Hepatocyte (in vitro differentiated cells): ENCODE results near the gene PUS10. TPM values are rescaled to one million over a fixed set of nuclear protein-coding genes. Genes with fewer than 3 reads are reported as not detected.

Source experiments
- DNase-seq: peaks from one replicate; pipeline ENCODE4 v3.0.0-alpha.2; 2016; ENCODE audit warnings: low spot score
- H2AFZ ChIP-seq: fragments of 200-600 bp; sonication (generic); 2 replicates; pipeline ENCODE4 v1.6.0; 2016; ENCODE audit warnings: antibody characterized with exemption, mild to moderate bottlenecking
- H3K27ac ChIP-seq: fragments of 200-600 bp; sonication (generic); 2 replicates; pipeline ENCODE4 v1.5.1; 2016; ENCODE audit warnings: mild to moderate bottlenecking
- H3K27me3 ChIP-seq: fragments of 200-600 bp; sonication (generic); 2 replicates; pipeline ENCODE4 v1.6.1; 2016
- H3K36me3 ChIP-seq: fragments of 200-600 bp; sonication (generic); replicated peaks from 2 replicates; pipeline ENCODE4 v1.5.1; 2016; ENCODE audit warnings: low read depth; ENCODE audit not compliant: insufficient read depth
- H3K4me1 ChIP-seq: fragments of 200-600 bp; sonication (generic); 2 replicates; pipeline ENCODE4 v1.5.1; 2016; ENCODE audit warnings: mild to moderate bottlenecking, moderate library complexity; ENCODE audit not compliant: insufficient read depth
- H3K4me2 ChIP-seq: fragments of 200-600 bp; sonication (generic); 2 replicates; pipeline ENCODE4 v1.6.0; 2016
- H3K4me3 ChIP-seq: fragments of 200-600 bp; sonication (generic); 2 replicates; pipeline ENCODE4 v1.5.1; 2016; ENCODE audit warnings: mild to moderate bottlenecking
- H3K79me2 ChIP-seq: fragments of 200-600 bp; sonication (generic); 2 replicates; pipeline ENCODE4 v1.6.0; 2017; ENCODE audit warnings: mild to moderate bottlenecking
- H3K9me2 ChIP-seq: fragments of 200-600 bp; sonication (generic); replicated peaks from 2 replicates; pipeline ENCODE4 v1.6.0; 2017; ENCODE audit warnings: mild to moderate bottlenecking; ENCODE audit not compliant: insufficient read depth
- H3K9me3 ChIP-seq: fragments of 200-600 bp; sonication (generic); 2 replicates; pipeline ENCODE4 v1.5.1; 2016; ENCODE audit warnings: low read depth, mild to moderate bottlenecking
- H4K20me1 ChIP-seq: fragments of 200-600 bp; sonication (generic); 2 replicates; pipeline ENCODE4 v1.6.0; 2016; ENCODE audit warnings: mild to moderate bottlenecking; ENCODE audit not compliant: insufficient read depth, poor library complexity, severe bottlenecking
- CTCF ChIP-seq: fragments of 200-600 bp; sonication (generic); IDR thresholded peaks from 2 replicates; pipeline ENCODE4 v1.5.1; 2016; ENCODE audit warnings: antibody characterized with exemption, mild to moderate bottlenecking; ENCODE audit not compliant: poor library complexity
- EZH2 ChIP-seq: fragments of 200-600 bp; sonication (generic); IDR thresholded peaks from 2 replicates; pipeline ENCODE4 v1.6.1; 2016; ENCODE audit warnings: antibody characterized with exemption, mild to moderate bottlenecking, borderline replicate concordance
- EZH2phosphoT487 ChIP-seq: fragments of 200-600 bp; sonication (generic); IDR thresholded peaks from one replicate; pipeline ENCODE4 v1.6.1; 2018; ENCODE audit warnings: antibody characterized with exemption, mild to moderate bottlenecking, low read depth, moderate library complexity; ENCODE audit not compliant: unreplicated experiment, severe bottlenecking
- WGBS: methylation state at CpG from one replicate; pipeline ENCODE4 v1.1.6; 2016; ENCODE audit warnings: low lambda C conversion rate; ENCODE audit errors: missing lambda C conversion rate; 5-methylcytosine and 5-hydroxymethylcytosine counted together
- polyA plus RNA-seq: library from polyadenylated mRNA; unstranded; fragments of >200 nt; fragmentation: Nextera tagmentation; extraction: Ambion mirVana; gene quantifications from 2 replicates; pipeline ENCODE4 v1.2.1, GENCODE V29; 2016
- total RNA-seq: library from RNA; depleted of rRNA; stranded (reverse); fragments of >200 nt; gene quantifications from 2 replicates; pipeline ENCODE4 v1.2.3, GENCODE V29; 2014

PUS10 gene
- total and polyA plus RNA-seq, 2 experiments from 2014 or later: 4.5 to 15.3 TPM

GRCh38 chr2:60961457-60961856, 56.6 kb downstream of the PUS10 start:
- Histone ChIP-seq H3K27ac (no peak overlapping the region), H3K4me3 (no peak overlapping the region), H2AFZ (no peak overlapping the region), H3K79me2 (no peaks in the 10 kb centered on the region), H3K9me3 (no peaks in the 10 kb centered on the region), H3K4me2 (no peak overlapping the region), H3K27me3 (no peaks in the 10 kb centered on the region), H3K36me3 (no peaks in the 10 kb centered on the region), H4K20me1 (no peaks in the 10 kb centered on the region), H3K9me2 (no peaks in the 10 kb centered on the region), H3K4me1 (no peaks in the 10 kb centered on the region)
- 79% methylated on average over 4 of the region's 4 CpGs for WGBS
- DNase-seq: peak; percentile 7
- TF ChIP-seq EZH2phosphoT487: no peak

- H2AFZ ChIP-seq: no peak overlapping the region
- H3K4me3 ChIP-seq: no peak overlapping the region
- no peaks in the 10 kb centered on the region for H3K36me3 ChIP-seq
- H3K9me3 ChIP-seq: no peaks in the 10 kb centered on the region
- 88% methylated on average over 1 of the region's 1 CpG for WGBS
- H3K27ac ChIP-seq: no peak overlapping the region
- H3K27me3 ChIP-seq: no peaks in the 10 kb centered on the region
- no peaks in the 10 kb centered on the region for H3K79me2 ChIP-seq
- H4K20me1 ChIP-seq: no peaks in the 10 kb centered on the region
- H3K9me2 ChIP-seq: no peaks in the 10 kb centered on the region
- no peak overlapping the region for H3K4me2 ChIP-seq
- TF ChIP-seq EZH2: no peak
- TF ChIP-seq CTCF: no peak
- no peak for TF ChIP-seq EZH2phosphoT487
- no peaks in the 10 kb centered on the region for H3K4me1 ChIP-seq
- DNase-seq: no peak
Measured at GRCh38 chr2:60960706-60961105, 57.3 kb downstream of the PUS10 start.

- H3K27ac ChIP-seq: peak overlapping the region; percentile 64
- WGBS: 96% methylated on average over 7 of the region's 7 CpGs
- no peaks in the 10 kb centered on the region for H3K79me2 ChIP-seq
Measured at GRCh38 chr2:60959501-60959900, 58.6 kb downstream of the PUS10 start.

GRCh38 chr2:60958800-60959199, 59.3 kb downstream of the PUS10 start:
- no peaks in the 10 kb centered on the region for H4K20me1 ChIP-seq
- H3K4me2 ChIP-seq: no peak overlapping the region
- no peaks in the 10 kb centered on the region for H3K9me2 ChIP-seq
- DNase-seq: peak; percentile 12
- peaks cover under 1% of the 10 kb centered on the region for H3K36me3 ChIP-seq
- H3K4me1 ChIP-seq: no peaks in the 10 kb centered on the region
- H2AFZ ChIP-seq: no peak overlapping the region
- H3K27me3 ChIP-seq: no peaks in the 10 kb centered on the region
- H3K9me3 ChIP-seq: no peaks in the 10 kb centered on the region
- 79% methylated on average over 3 of the region's 3 CpGs for WGBS
- no peak for TF ChIP-seq EZH2
- no peak for TF ChIP-seq EZH2phosphoT487
- TF ChIP-seq CTCF: no peak
- peak overlapping the region; percentile 64 for H3K27ac ChIP-seq
- H3K4me3 ChIP-seq: no peak overlapping the region
- H3K79me2 ChIP-seq: no peaks in the 10 kb centered on the region

More at GRCh38 chr2:60959501-60959900, 58.6 kb downstream of the PUS10 start:
- Histone ChIP-seq H3K4me3 (no peak overlapping the region), H3K36me3 (no peaks in the 10 kb centered on the region), H3K4me2 (no peak overlapping the region), H2AFZ (no peak overlapping the region), H4K20me1 (no peaks in the 10 kb centered on the region), H3K4me1 (no peaks in the 10 kb centered on the region), H3K9me3 (no peaks in the 10 kb centered on the region), H3K9me2 (no peaks in the 10 kb centered on the region), H3K27me3 (no peaks in the 10 kb centered on the region)
- TF ChIP-seq EZH2: no peak
- DNase-seq: no peak

- Histone ChIP-seq H3K4me1 (no peaks in the 10 kb centered on the region), H3K4me3 (no peak overlapping the region), H3K36me3 (peaks cover 4% of the 10 kb centered on the region), H3K9me3 (no peaks in the 10 kb centered on the region), H3K79me2 (no peaks in the 10 kb centered on the region), H3K27me3 (no peaks in the 10 kb centered on the region), H3K27ac (no peak overlapping the region), H4K20me1 (no peaks in the 10 kb centered on the region), H3K9me2 (no peaks in the 10 kb centered on the region), H2AFZ (no peak overlapping the region), H3K4me2 (no peak overlapping the region)
- TF ChIP-seq EZH2 (no peak), EZH2phosphoT487 (no peak), CTCF (no peak)
- DNase-seq: no peak
- WGBS: 81% methylated on average over 3 of the region's 3 CpGs
Measured at GRCh38 chr2:60958361-60958760, 59.7 kb downstream of the PUS10 start.
